Type B pancreatic cell (in vitro differentiated cells): ENCODE measurements around the gene CFAP99. TPM values are rescaled to one million over a fixed set of nuclear protein-coding genes. Genes with fewer than 3 reads are reported as not detected.
A peak's percentile ranks its signal among the peaks of the same experiment; 100 is the strongest.

Experiments
- DNase-seq: peaks from one replicate; pipeline ENCODE4 v3.0.0; 2021; ENCODE audit warnings: mixed read lengths; ENCODE audit not compliant: unreplicated experiment; ENCODE audit errors: extremely low spot score
- H3K27ac Mint-ChIP-seq: 2 replicates; pipeline ENCODE4 v1.8.0; 2021; ENCODE audit warnings: mild to moderate bottlenecking, mixed read lengths
- H3K27me3 Mint-ChIP-seq: 2 replicates; pipeline ENCODE4 v1.8.0; 2021; ENCODE audit warnings: mixed read lengths
- H3K36me3 Mint-ChIP-seq: 2 replicates; pipeline ENCODE4 v1.8.0; 2021; ENCODE audit warnings: mixed read lengths
- H3K4me1 Mint-ChIP-seq: one replicate; pipeline ENCODE4 v1.8.0; 2021; ENCODE audit warnings: mixed read lengths; ENCODE audit not compliant: unreplicated experiment
- H3K4me3 Mint-ChIP-seq: 2 replicates; pipeline ENCODE4 v1.8.0; 2021; ENCODE audit warnings: mild to moderate bottlenecking, mixed read lengths
- H3K9me3 Mint-ChIP-seq: 2 replicates; pipeline ENCODE4 v1.8.0; 2021; ENCODE audit warnings: mixed read lengths
- CTCF ChIP-seq: fragments of 200-600 bp; sonication (generic); conservative IDR thresholded peaks from 2 replicates; pipeline ENCODE4 v1.5.0; 2021; ENCODE audit warnings: antibody characterized with exemption, mild to moderate bottlenecking
- total RNA-seq: library from RNA; stranded (reverse); gene quantifications from 2 replicates; pipeline ENCODE4 v1.2.1, GENCODE V29; 2021; ENCODE audit warnings: low replicate concordance

CFAP99 gene
- total RNA-seq, 1 donor from 2014 or later: 1.1 TPM

GRCh38 chr4:2468456-2469191 is 49.9 kb downstream of the CFAP99 start, which contains the start of gene RNF4:
Gene RNF4, plus strand, starts transcription at chr4:2469106. Its CDS starts 21,388 bp downstream, at chr4:2490494.
- H3K4me3 Mint-ChIP-seq: peak within 1 kb of the TSS; percentile 96
- peaks cover 19% of the 10 kb centered on the region for H3K4me1 Mint-ChIP-seq
- peaks cover 3% of the 10 kb centered on the region for H3K27me3 Mint-ChIP-seq
- no peak for TF ChIP-seq CTCF
- DNase-seq: peak; percentile 91
- H3K9me3 Mint-ChIP-seq: peaks cover 6% of the 10 kb centered on the region
- H3K36me3 Mint-ChIP-seq: peaks cover 29% of the 10 kb centered on the region
- H3K27ac Mint-ChIP-seq: peak within 1 kb of the TSS; percentile 95

GRCh38 chr4:2469192-2469984 is 50.6 kb downstream of the CFAP99 start:
- H3K4me1 Mint-ChIP-seq: peaks cover 19% of the 10 kb centered on the region
- DNase-seq: no peak

GRCh38 chr4:2470791-2471190 is 52.0 kb downstream of the CFAP99 start:
- Mint-ChIP-seq H3K36me3 (peaks cover 33% of the 10 kb centered on the region), H3K4me3 (peak overlapping the region; percentile 96), H3K27me3 (no peaks in the 10 kb centered on the region), H3K9me3 (peaks cover 6% of the 10 kb centered on the region), H3K27ac (peak overlapping the region; percentile 66), H3K4me1 (peaks cover 23% of the 10 kb centered on the region)
- no peak for TF ChIP-seq CTCF
- no peak for DNase-seq

More at GRCh38 chr4:2469192-2469984, 50.6 kb downstream of the CFAP99 start:
- no peaks in the 10 kb centered on the region for H3K27me3 Mint-ChIP-seq
- H3K4me3 Mint-ChIP-seq: peak overlapping the region; percentile 96
- no peak for TF ChIP-seq CTCF
- H3K27ac Mint-ChIP-seq: peak overlapping the region; percentile 95
- peaks cover 29% of the 10 kb centered on the region for H3K36me3 Mint-ChIP-seq
- peaks cover 6% of the 10 kb centered on the region for H3K9me3 Mint-ChIP-seq

- Mint-ChIP-seq H3K36me3 (peaks cover 38% of the 10 kb centered on the region), H3K27me3 (no peaks in the 10 kb centered on the region), H3K4me3 (no peak overlapping the region), H3K4me1 (peaks cover 22% of the 10 kb centered on the region), H3K9me3 (peaks cover 6% of the 10 kb centered on the region), H3K27ac (peak overlapping the region; percentile 43)
- no peak for TF ChIP-seq CTCF
- DNase-seq: no peak
Measured at GRCh38 chr4:2472187-2472586, 53.4 kb downstream of the CFAP99 start.

GRCh38 chr4:2478229-2478628 is 59.5 kb downstream of the CFAP99 start:
- no peak for DNase-seq
- no peak for TF ChIP-seq CTCF
- Mint-ChIP-seq H3K4me3 (no peak overlapping the region), H3K27ac (no peak overlapping the region), H3K9me3 (no peaks in the 10 kb centered on the region), H3K4me1 (peaks cover 53% of the 10 kb centered on the region), H3K36me3 (peaks cover 18% of the 10 kb centered on the region), H3K27me3 (no peaks in the 10 kb centered on the region)
